ENCODE measurements around the gene NDC80.
"Not testable (repeated sequence)": the region's sequence is repeated elsewhere in the genome, so short reads cannot be mapped to it uniquely, and the experiment has no call there.

The NDC80 gene

GRCh38 chr18:2571200-2572170 is at the start of gene NDC80, which contains the start of gene METTL4:
Gene NDC80 (plus strand): TSS chr18:2571557. CDS start chr18:2572986, 1,429 bp downstream.
Gene METTL4 (minus strand): TSS chr18:2571505. CDS start chr18:2567216, 4,289 bp downstream.
- DNase-seq (ENCODE audit: low read depth) = peak; percentile 74

- DNase-seq (ENCODE audit: low read depth) = no peak
Observed at GRCh38 chr18:2522112-2522511, 49.2 kb upstream of the NDC80 start.

- not testable (repeated sequence) for DNase-seq (ENCODE audit: low read depth)
Observed at GRCh38 chr18:2524794-2525198, 46.6 kb upstream of the NDC80 start.

GRCh38 chr18:2526329-2526728 is 45.0 kb upstream of the NDC80 start:
- DNase-seq (ENCODE audit: low read depth) = no peak

- DNase-seq (ENCODE audit: low read depth) = no peak
Observed at GRCh38 chr18:2529154-2529553, 42.2 kb upstream of the NDC80 start.

- no peak for DNase-seq (ENCODE audit: low read depth)
Observed at GRCh38 chr18:2531751-2532150, 39.6 kb upstream of the NDC80 start.

GRCh38 chr18:2532797-2533196 is 38.6 kb upstream of the NDC80 start:
- no peak for DNase-seq (ENCODE audit: low read depth)

- DNase-seq (ENCODE audit: low read depth) = no peak
Observed at GRCh38 chr18:2534906-2535305, 36.5 kb upstream of the NDC80 start.

GRCh38 chr18:2535419-2535910 is 35.9 kb upstream of the NDC80 start:
- DNase-seq (ENCODE audit: low read depth) = no peak

GRCh38 chr18:2536063-2536462 is 35.3 kb upstream of the NDC80 start:
- no peak for DNase-seq (ENCODE audit: low read depth)

- no peak for DNase-seq (ENCODE audit: low read depth)
Observed at GRCh38 chr18:2536493-2536892, 34.9 kb upstream of the NDC80 start.

GRCh38 chr18:2537296-2537695 is 34.1 kb upstream of the NDC80 start:
- DNase-seq (ENCODE audit: low read depth) = no peak

- no peak for DNase-seq (ENCODE audit: low read depth)
Observed at GRCh38 chr18:2538236-2538635, 33.1 kb upstream of the NDC80 start.

GRCh38 chr18:2538844-2539243 is 32.5 kb upstream of the NDC80 start:
- DNase-seq (ENCODE audit: low read depth) = no peak

GRCh38 chr18:2540575-2540974 is 30.8 kb upstream of the NDC80 start:
- DNase-seq (ENCODE audit: low read depth) = no peak

- not testable (repeated sequence) for DNase-seq (ENCODE audit: low read depth)
Observed at GRCh38 chr18:2541925-2542563, 29.3 kb upstream of the NDC80 start.

GRCh38 chr18:2545155-2545554 is 26.2 kb upstream of the NDC80 start:
- no peak for DNase-seq (ENCODE audit: low read depth)

GRCh38 chr18:2547477-2548087 is 23.8 kb upstream of the NDC80 start:
- no peak for DNase-seq (ENCODE audit: low read depth)

GRCh38 chr18:2549462-2549861 is 21.9 kb upstream of the NDC80 start:
- DNase-seq (ENCODE audit: low read depth) = no peak

GRCh38 chr18:2551425-2551824 is 19.9 kb upstream of the NDC80 start:
- DNase-seq (ENCODE audit: low read depth) = no peak

- no peak for DNase-seq (ENCODE audit: low read depth)
Observed at GRCh38 chr18:2554696-2555095, 16.7 kb upstream of the NDC80 start.

- DNase-seq (ENCODE audit: low read depth) = no peak
Observed at GRCh38 chr18:2555895-2556294, 15.5 kb upstream of the NDC80 start.

- DNase-seq (ENCODE audit: low read depth) = no peak
Observed at GRCh38 chr18:2557536-2557935, 13.8 kb upstream of the NDC80 start.
